GM21723 (cell line): ENCODE results near the gene CCDC60.

Experiments used
- ATAC-seq: cut with Tn5 transposase; IDR thresholded peaks from one replicate; pipeline ENCODE4 v1.9.1; 2021; ENCODE audit warnings: mild to moderate bottlenecking, moderate library complexity; ENCODE audit not compliant: unreplicated experiment

The CCDC60 gene

DNA sequence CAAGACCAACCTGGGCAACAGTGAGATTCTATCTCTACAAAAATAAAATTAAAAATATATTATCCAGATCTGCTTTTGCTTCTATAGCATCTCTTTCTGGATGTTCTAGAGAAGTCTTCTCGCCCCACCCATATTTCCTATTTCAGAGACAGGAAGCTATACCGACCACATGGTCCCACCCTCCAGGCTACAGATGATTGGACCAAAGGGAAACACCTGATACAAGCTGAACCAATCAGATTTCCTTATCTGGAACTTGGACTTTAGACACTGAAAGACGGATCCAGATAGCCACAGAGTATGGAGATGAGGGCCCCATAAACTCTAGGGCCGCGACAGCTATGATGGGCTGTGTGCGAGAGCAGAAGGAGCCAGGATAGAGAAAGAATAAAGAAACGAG, 48.7 kb downstream of the CCDC60 start:
- no peak for ATAC-seq

DNA sequence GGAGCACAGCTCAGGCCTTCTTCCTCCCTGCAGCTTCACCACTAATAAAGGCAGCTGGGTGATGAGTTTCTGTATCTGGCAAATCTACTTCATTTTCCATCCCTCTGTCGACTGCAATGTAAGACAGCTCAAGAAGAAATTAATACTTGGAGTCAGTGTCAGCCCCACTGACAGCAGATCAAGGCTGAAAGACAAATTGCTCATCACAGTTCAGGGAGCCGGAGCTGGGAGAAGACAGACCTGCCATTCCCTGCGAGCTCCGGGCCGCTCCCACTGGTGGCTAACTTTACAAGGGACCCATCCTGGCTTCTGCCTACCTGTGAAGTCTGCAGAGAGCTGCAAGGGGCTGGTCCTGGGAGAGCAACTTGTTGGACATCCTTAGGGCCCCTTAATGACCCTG, 49.8 kb downstream of the CCDC60 start:
- ATAC-seq: no peak

DNA sequence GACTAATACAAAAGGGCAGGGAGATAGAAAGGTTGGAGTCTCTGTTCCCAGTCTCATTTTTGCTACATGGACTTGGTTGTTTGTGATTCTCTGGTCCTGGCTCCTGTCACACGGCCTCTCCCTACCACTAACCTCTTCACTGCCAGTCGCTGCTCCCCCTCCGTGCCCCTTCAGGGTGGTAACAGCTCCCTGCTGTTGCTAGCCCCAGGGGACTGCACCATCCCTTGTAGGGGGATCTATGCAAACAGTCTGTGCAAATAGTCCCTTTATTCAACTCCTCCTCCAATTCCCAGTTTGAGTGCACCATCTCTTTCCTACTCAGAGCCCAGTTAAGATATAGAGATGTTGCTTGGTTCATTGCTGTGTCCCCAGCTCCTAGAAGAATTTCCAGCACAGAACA, 51.1 kb downstream of the CCDC60 start:
- no peak for ATAC-seq

DNA sequence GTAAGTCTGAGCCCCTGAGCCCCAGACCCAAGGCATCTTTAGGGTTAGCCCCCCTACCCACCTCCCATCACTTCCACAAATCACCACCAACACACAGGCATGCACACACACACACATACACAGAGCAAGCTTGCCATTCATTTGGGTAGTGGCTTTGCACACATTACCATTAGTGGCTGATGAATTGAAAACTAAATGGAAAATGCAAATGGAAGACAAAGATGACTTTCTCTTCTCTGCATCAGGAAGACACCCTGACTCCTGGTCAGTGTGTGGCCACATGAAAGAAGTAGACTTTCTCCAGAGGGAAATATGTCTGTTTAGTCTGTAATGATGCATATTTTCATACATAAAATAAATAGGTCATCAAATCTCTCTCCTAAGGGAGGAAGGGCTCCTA, 55.2 kb downstream of the CCDC60 start:
- no peak for ATAC-seq

DNA sequence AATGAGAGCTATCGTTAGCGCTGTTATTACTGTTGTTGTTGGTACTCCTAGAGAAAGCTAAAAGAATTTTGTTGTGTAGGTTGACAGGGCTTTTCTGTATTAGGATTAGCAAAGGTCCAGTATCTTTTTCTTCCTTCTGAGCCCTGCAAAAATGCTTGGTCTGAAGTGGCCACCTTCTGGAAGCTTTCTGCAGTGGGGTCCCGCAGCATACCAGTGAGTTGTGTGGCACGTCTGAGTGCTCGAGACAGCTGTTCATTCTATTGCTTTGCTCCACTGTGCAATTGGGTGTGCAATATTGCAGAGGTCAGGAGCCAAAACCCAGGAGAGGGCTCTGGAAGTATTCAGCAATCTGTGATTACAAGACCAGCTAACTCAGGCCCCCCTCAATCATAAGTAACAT, 57.1 kb downstream of the CCDC60 start:
- no peak for ATAC-seq

DNA sequence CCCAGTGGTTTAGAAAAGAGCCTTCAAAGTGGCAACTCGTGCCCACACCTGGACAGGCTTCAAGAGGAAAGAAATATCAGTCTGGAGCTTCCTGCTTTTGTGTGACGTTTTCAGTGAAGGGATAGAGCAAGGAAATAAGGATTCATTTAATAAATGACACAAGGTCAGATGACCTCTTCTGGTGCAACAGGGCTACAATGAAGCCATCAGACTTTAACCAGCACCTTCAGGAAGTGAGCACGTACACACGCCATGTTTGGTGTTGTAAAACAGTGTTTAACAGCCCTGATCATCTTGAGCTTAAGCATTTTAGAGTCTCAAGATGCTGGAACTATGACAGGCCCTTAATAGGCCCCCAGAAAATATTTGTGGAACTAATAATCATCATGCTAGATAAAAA, 59.1 kb downstream of the CCDC60 start:
- no peak for ATAC-seq

DNA sequence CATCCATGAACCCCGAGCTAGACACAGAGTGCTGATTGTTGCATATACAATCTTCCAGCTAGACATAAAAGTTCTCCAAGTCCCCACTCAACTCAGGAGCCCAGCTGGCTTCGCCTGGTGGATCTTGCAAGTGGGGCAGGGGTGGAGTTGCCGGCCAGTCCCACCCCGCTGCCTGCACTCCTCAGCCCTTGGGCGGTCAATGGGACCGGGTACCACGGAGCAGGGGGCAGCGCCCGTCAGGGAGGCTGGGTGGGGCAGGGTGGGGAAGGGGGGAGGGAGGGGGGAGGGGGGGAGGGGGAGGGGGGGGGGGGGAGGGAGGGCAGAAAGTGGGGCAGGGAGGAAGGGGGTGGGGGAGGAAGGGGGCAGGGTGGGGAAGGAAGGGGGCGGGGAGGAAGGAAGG, 63.0 kb downstream of the CCDC60 start:
- no peak for ATAC-seq

DNA sequence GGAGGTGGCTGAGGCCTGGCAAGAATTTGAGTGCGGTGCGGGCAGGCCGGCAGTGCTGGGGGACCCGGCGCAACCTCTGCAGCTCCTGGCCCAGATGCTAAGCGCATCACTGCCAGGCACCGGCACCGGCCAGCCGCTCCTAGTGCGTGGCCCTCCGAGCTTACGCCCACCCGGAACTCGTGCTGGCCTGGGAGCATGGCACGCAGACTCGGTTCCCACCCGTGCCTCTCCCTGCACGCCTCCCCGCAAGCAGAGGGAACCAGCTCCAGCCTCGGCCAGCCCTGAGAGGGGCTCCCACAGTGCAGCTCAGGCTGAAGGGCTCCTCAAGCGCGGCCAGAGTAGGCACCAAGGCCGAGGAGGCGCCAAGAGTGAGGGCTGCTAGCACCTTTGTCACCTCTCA, 63.7 kb downstream of the CCDC60 start:
- no peak for ATAC-seq

DNA sequence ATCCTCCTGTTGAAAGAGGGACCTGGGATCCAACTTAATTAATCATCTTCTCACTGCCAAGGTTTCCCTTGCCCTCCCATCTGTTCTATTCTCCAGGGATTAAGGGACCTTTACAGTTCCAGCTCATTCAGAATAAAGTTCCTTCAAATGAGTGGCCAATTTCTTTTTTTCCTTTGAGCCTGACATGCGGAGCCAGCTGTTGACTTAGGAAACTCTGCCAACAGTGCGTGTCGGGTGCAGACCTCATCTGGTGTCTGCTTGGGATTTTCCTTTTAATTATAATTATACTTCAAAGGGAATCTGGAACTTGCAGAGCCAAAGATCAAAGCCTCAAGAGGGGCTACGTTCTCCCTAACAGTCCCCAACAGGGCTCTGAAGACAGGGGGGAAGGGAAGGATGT, 64.8 kb downstream of the CCDC60 start:
- ATAC-seq: no peak

DNA sequence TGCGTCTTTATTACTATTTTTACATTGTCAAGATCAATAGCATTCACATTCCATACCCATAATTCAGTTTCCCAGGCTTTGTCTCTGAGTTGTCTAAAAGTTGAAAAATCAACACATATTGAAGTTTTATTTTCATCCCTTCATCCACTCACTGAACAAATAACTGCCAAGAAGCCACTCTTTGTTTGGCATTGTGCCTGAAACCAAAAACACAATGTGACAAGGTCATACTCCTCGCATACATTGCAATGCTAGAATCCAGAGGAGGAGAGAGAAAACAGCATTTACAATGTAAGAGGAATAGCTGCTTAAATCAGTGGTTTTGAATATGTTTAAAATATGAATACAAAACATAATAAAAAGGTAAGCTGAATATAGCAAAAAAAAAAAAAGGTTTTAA, 71.8 kb downstream of the CCDC60 start:
- no peak for ATAC-seq

DNA sequence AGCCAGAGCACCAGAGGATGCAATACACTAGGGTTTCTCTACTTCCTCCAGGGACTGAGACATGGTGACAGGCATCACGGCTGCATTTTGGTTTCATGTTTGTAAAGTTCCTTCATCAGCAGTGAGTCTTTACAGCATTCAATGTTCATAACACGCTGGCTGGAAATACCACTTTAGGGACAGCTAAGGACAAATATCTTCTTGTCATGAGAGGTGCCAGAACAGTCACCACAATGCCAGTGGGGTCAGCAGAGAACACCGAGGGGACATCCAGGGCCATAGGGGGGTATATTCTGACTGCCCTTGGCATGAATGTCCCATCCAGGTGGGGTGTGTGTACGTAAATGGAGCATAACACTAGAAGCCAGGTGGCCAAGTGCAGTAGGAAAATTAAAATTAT, 72.3 kb downstream of the CCDC60 start:
- ATAC-seq: no peak

DNA sequence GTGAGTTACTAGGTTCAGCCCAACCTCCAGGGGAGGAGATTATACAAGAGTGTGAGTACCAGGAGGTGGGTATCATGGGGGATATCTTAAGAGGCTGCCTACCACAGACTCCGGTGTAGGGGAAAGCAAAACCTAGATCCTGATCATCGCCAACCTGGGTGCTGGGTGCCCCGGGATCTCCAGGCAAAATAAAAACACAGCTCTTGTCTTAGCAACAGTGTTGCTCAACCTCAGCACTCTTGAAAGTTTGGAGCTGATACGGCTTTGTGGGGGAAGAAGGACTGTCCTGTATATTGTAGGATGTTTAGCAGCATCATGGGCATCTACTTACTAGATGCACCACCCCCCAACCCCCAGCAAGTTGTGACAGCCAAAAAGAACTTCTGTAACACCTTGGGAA, 74.5 kb downstream of the CCDC60 start:
- ATAC-seq: no peak

DNA sequence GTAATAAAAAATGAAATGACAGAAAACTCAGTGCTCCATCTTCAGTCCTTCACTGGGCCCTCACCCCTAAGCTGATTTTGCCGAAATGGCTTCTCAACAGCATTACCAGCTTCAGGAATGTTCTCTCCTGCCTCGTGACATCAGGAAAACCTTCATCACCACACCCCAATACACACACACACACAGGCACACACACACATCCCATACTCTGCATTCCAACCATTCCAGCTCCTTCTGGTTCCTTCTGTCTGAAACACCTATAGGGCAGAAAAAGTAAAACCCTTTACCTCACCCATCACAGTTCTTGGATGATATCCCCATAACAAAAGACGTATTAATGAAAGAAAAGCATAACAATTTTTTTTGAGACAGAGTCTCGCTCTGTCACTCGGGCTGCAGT, 75.9 kb downstream of the CCDC60 start:
- ATAC-seq: no peak

DNA sequence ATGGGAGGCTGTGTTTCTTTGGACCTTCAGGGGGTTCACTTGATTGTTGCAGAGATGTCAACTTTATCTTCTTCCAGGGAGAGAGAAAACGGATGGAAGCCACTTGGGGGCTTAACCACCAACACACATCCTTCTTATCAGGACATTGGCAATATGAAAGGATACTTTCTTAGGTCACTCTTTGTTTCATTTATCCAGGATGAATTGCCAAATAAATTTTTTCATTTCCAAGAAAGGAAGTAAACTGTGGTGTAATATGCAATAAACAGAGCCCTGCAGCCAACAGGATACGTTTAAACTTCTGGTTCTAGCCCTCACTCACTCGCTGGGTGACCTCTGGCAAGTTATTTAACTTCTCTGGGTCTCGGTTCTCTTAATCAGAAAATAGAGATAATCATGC, 77.8 kb downstream of the CCDC60 start:
- ATAC-seq: no peak

DNA sequence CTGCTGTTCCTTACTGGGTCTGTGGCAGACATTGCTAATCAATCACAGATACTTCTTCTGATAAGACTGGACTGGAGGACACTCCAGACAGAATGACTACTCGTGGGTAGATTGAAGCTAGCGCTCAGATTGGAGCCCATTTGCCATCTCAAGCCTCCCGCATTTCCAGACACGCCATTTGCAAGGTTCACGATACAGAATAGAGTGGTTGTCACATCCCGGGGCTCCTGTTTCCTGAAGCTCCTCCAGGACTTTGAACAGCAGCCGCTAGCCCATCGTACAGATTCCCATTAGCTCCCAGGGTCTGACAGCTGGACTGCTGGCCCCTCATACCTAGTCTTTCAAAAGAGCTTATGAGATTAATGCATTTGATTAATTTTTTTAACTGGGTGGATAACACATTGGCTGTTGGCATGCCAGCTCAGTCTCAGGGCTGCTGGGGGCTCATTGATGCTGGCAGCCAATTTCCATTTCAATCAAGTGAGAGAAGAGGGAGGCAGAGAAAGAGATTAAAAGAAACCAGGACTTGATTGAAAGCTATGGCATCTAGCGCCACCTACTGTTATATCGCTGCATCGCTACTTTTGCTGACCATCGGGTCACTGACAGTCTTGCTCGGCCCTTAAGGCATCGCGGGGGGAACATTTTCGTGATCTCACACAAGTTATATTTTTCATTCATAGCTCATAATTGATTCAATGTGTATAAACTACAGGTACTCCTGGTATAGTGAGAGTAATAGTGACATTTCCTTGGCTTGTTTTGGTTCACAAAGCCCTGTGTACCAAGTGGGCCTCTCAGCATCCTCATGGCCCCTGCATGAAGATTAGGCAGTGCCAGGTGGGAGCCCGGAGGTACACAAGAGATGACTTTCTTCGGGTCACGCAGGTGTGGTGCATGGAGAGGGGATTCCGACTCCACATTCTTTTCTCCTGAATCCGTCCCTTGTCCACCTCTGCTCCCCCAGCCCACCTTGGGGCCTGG, 78.6 kb downstream of the CCDC60 start:
- no peak for ATAC-seq

DNA sequence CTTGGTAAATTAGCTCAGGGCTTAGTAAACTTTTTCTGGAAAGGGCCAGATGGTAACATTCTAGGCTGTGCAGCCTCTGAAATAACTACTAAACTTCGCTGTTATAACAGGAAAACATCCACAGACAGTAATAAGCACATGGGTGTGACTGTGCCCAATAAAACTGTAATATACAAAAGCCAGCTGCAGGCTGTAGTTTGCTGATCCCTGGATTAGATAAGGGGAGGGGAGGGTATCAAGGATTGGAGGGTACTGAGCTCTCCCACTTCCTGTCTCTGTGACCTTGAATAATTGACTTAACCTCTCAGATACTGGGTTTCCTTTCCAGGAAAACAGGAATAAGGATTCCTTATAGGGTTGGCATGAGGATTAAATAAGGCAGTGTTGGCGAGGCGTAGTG, 81.2 kb downstream of the CCDC60 start:
- no peak for ATAC-seq

DNA sequence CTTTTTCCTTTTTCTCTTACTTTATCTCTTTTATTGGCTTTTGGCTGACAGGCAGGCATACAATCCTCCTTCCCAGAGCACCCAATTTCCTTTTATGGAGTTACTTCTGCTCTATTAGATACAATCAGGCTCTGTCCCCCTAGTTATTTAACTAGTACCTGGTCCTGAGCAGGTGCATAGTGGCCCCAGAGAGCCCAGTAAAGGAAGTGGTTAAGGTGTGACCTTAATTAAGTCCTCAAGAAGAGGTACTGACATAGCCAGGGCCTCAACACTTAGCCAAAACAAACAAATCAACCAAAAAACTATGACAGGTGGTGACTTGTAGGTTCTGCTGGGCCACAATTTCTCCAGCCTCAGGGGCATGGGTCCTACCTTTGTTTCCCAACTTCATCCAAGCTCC, 82.9 kb downstream of the CCDC60 start:
- no peak for ATAC-seq

DNA sequence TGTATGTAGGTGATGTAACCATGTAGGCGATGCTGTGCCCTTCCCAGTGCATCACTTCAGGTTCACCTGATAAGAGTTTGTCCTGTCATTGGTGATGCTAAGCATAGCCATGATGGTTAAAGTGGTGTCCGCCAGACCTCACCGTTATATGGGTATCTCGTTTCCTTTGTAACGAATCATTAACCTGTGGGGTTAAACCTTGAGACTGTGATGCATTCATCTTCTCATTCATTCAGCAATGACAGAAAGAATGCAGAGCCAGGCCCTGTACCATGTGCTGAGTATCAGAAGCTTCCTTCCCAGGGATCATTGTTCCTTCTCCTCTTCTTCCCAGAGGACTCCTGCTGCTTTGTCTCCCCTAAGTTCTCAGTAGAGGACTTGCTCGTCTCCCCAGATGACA, 84.9 kb downstream of the CCDC60 start:
- ATAC-seq: no peak

DNA sequence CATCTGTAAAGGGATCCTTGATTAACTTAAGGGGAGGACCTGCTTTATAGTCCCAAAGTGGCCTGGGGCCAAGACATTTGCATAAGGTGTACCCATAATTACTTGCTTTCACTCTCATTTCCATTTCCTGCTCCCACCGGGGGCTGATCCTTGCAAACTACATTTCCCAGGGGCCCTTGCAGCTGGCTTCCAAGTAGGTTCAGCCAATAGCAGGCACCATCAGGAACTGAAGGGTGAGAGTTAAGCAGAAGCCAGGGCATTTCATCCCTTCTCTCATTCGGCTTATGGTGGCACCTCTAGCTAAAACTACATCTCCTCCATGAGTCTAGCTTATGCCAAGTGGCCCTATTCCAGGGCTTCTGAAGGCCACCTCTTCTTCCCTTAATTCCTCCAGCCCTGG, 88.8 kb downstream of the CCDC60 start:
- no peak for ATAC-seq

DNA sequence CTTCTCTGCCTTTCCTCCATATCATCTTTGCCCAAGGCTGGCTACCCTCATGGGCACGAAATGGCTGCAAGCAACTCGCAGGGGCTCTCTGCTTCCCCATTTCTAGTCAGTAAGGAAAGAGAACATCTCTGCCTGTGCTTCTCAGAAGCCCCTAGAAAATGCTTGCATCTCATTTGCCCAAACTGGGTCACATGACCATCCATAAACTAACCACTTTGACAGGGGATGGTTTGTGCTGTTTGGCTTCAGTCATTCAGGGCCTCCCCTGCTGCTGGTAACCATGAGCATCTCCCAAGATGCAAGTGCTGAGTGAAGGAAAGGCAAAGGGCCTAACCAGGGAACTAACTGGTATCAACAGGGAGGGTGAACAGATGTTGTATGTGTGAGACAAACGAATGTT, 91.1 kb downstream of the CCDC60 start:
- ATAC-seq: no peak

DNA sequence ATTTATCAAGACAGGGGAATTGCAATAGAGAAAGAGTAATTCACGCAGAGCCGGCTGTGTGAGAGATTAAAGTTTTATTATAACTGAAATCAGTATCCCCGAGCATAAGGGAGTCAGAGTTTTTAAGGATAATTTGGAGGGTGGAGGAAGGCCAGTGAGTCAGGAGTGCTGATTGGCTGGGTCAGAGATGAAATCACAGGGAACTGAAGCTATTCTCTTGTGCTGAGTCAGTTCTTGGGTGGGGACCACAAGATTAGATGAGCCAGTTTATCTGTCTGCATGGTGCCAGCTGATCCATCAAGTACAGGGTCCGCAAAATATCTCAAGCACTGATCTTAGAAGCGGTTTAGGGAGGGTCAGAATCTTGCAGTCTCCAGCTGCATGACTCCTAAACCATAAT, 96.6 kb downstream of the CCDC60 start:
- ATAC-seq: no peak

DNA sequence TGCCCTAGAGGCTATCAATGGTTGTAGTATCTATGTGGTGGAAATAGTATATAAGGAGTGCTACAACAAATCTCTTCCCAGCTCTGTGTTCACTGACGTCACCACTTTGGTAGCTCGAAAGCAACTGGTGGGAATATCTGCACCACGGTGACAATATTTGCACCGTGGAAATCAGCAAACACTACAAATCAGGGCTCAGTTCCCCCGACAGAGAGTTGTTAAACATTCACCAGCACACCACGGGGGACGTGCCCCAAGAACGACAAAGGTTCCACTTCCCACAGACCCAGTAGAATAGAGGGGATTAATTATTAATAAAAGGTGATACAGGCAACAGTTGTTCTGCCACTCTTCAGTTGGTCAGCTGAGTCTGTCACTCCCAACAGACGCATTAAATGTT, 98.4 kb downstream of the CCDC60 start:
- ATAC-seq: no peak

DNA sequence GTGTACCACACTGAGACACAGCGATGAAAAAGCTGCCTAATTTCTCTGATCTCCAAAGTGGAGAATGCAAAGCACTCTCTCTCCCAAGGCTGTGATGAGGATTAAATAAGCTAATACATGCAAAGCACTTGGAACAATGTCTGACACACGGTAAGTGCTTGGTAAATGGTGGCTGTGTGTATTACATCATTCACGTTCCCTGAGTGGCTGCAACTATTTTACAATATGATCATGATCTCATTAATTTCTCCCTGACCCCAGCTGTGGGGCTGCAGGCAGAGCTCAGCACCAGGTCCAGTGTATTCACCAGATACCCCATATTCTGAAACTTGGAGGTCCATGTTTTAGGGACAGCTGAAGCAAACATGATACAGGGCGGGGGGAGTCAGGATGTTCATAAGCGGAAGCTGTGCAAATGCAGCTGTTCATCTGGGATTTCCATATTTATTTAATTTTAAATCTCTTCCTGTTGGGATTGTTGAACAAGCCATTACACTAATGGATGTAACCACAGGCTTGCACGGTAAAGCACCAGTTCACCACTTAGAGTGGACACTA, 106.4 kb downstream of the CCDC60 start:
- no peak for ATAC-seq
